ENCODE data around the gene GABARAPL2.

The GABARAPL2 gene

GRCh38 chr16:75555213-75555706 is 10.9 kb upstream of the GABARAPL2 start:
- no peak for DNase-seq

- DNase-seq, result peak; percentile 96
Observed at GRCh38 chr16:75555707-75556430, 10.3 kb upstream of the GABARAPL2 start, which contains the start of gene TMEM231. TMEM231 (minus strand) TSS chr16:75556252; CDS start chr16:75556209, 43 bp downstream.

GRCh38 chr16:75556431-75556950 is 9.7 kb upstream of the GABARAPL2 start:
- DNase-seq, result no peak

- no peak for DNase-seq
Observed at GRCh38 chr16:75558846-75559401, 7.3 kb upstream of the GABARAPL2 start.

GRCh38 chr16:75559564-75560372 is 6.4 kb upstream of the GABARAPL2 start:
- DNase-seq, result no peak

DNA sequence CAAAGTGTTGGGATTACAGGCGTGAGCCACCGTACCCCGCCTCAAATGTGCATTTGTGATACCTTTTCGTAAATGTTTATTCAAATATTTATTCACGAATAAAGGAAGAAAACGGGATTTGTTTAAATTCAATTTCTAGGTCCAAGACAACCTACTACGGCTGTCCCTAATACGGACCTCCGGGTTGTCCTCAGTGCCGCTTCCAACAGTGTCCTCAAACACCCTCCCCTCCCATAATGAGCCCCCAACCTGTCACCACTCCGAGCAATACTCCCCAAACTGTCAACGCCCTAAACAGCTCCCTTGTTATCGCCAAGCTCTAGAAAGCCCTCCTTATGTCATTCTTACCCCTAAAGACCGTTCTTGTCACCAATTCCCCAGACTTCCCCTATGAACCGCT is 539 bp upstream of the GABARAPL2 start:
- no peak for DNase-seq

DNA sequence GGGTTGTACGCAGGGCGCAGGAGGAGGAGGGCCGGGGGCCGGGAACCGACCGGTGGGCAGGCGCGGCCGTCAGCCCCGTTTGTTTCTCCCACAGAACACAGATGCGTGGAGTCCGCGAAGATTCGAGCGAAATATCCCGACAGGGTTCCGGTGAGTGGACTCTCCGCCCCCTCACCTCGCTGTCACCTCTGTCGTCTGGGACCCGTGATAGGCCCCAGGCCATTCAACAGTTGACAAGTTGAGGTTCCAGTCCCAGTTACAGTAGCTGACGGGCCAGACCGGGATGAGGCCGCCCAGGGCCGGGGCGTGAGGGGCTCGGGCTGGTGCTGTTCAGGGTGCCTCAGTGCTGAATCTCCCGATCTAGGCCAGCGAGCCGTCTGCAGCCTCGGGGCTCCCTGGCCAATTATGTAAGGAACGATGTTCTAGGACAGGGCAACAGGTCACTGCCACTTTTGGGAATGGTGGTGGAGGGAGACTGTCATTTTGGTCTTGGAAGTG is 628 bp downstream of the GABARAPL2 start:
- no peak for DNase-seq

GRCh38 chr16:75567911-75568310 is 1.7 kb downstream of the GABARAPL2 start:
- DNase-seq, result no peak

GRCh38 chr16:75570396-75571065 is 4.4 kb downstream of the GABARAPL2 start:
- no peak for DNase-seq

- DNase-seq, result no peak
Observed at GRCh38 chr16:75572864-75573542, 6.8 kb downstream of the GABARAPL2 start.

GRCh38 chr16:75573955-75574354 is 7.8 kb downstream of the GABARAPL2 start:
- DNase-seq, result no peak

- no peak for DNase-seq
Observed at GRCh38 chr16:75575958-75576357, 9.8 kb downstream of the GABARAPL2 start.

- no peak for DNase-seq
Observed at GRCh38 chr16:75576384-75576811, 10.2 kb downstream of the GABARAPL2 start.

- no peak for DNase-seq
Observed at GRCh38 chr16:75578212-75578611, 12.0 kb downstream of the GABARAPL2 start.

GRCh38 chr16:75578725-75579124 is 12.5 kb downstream of the GABARAPL2 start:
- DNase-seq, result no peak

- DNase-seq, result no peak
Observed at GRCh38 chr16:75579281-75579834, 13.2 kb downstream of the GABARAPL2 start.

- no peak for DNase-seq
Observed at GRCh38 chr16:75584108-75584507, 17.9 kb downstream of the GABARAPL2 start.

- DNase-seq, result no peak
Observed at GRCh38 chr16:75588716-75589115, 22.5 kb downstream of the GABARAPL2 start.

DNA sequence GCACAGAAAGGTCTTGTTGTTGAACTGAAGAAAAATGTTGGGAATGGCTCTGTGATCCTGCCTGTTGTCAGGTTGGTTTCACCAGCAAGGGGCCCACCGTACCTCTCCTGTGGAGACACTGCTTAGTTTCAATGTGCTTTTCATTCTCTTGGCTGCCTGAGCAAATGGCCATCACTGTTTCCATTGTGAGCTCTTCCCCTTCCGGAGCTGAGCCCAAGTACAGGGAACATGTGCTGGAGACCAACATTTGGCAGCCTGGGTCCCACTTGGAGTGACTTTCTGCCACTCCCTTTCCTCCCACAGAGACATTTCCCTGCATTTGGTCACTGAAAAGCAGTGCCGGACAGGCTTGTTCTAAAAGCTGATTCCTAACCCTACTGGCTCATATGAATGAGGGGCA is 23.1 kb downstream of the GABARAPL2 start:
- no peak for DNase-seq

DNA sequence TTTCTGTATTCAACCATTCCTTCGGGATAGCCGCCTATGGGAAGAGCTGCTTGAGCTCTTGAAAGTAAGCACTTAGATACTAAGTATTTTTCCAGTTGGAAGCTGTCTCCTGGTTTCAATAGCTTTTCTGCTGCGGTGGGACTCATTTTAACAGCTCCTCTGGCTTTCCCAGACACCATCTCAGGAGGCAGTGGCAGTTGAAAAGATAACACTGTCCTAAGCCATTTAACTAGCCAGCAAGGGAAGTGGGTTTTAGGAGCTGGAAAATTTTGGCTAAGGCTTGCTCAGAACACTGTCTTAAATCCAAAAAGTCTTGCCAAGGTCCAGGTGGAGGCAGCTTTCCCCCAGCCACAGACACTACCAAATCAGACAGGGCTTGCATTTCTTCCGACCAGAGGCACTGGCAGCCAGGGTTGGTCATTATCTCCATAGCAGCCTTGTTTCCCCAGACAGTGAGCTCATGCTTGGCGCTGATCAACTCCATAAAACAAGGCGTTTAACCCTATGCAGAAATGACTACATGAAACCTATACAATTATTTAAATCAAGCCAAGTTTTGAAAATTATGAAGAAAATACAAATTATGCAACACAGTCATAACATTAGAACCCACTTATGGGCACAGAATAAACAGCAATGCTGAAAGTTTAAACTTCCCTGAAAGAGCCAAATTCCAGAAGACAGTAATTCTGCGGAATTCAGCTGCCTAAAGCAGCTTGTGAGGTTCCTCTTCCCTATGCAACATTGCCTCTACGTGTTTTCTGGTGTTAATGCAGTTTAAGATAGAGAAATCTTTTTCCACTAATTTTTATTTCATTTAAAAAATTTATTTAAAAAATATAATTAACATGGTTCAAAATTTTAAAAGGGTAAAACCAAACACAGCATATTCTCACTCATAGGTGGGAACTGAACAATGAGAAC is 25.0 kb downstream of the GABARAPL2 start:
- no peak for DNase-seq
